Activated CD8-positive, alpha-beta memory T cell treated with anti-CD3 and anti-CD28 coated beads for 36 hours (primary cell): ENCODE data around the gene CPZ. TPM values are rescaled to one million over a fixed set of nuclear protein-coding genes. Genes with fewer than 3 reads are reported as not detected.
"Not testable (repeated sequence)": the region's sequence is repeated elsewhere in the genome, so short reads cannot be mapped to it uniquely, and the experiment has no call there.

Source experiments
- CTCF ChIA-PET: fragments of 350-600 bp; sonication (Branson Sonifier 250); formaldehyde crosslinking; loops from one replicate; lab custom pipeline; 2021; ENCODE audit warnings: antibody characterized with exemption; lab: Charles Lee
- POLR2A ChIA-PET: fragments of 350-600 bp; sonication (Branson Sonifier 250); formaldehyde crosslinking; loops from one replicate; lab custom pipeline; 2021; ENCODE audit warnings: antibody characterized with exemption; lab: Charles Lee
- total RNA-seq, 2 experiments: library from RNA; stranded (reverse); gene quantifications; one replicate each; pipeline ENCODE4 v1.2.3, GENCODE V29; 2021

The CPZ gene
- total RNA-seq, 2 experiments from 2014 or later = not detected

DNA sequence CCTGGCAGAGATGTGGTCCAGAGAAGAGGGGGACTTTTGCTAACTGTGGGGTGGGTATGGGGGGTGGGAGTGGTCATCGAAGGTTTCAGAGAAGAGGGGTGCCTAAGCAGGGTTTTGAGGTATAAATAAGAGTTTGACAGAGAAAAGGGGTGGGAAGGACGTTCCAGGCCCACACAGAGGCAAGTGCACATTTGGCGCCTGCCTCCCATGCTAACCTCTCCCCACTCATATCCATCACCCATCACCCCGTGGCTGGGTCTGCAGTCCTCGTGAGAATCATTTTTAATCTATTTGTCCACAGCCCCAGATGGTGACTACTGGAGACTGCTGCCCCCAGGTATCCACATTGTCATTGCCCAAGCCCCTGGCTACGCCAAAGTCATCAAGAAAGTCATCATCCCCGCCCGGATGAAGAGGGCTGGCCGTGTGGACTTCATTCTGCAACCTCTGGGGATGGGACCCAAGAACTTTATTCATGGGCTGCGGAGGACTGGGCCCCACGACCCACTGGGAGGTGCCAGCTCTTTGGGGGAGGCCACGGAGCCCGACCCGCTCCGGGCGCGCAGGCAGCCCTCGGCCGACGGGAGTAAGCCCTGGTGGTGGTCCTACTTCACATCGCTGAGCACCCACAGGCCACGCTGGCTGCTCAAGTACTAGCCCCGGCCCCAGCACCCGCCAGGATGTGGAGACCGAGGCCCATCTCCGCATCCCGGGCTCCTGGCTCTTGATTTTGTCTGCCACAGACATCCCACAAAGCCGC lies 26.6 kb downstream of the CPZ start:
- CTCF ChIA-PET = no interaction called here

DNA sequence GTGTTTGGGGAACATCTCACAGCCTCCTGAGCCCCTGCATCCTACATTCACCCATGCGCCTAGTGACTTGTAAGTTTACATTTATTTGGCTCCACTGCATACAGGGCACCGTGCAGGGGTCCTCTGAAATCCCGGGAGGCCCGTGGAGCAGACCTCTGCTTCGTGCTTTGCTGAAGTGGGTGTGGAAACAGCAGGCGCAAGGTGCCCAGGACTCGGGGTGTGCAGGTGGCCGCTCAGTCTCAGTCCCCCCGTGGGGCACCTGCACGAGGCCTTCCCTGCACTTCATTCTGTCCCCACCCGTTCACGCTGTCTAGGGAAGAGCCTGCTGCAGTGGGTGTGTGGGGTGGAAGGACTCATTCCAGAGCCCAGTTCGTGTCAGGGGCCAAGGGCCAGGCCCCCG lies 28.6 kb downstream of the CPZ start:
- POLR2A ChIA-PET, CTCF ChIA-PET: not testable (repeated sequence)

More for the DNA sequence above, 26.6 kb downstream of the CPZ start:
- POLR2A ChIA-PET = no interaction called here

DNA sequence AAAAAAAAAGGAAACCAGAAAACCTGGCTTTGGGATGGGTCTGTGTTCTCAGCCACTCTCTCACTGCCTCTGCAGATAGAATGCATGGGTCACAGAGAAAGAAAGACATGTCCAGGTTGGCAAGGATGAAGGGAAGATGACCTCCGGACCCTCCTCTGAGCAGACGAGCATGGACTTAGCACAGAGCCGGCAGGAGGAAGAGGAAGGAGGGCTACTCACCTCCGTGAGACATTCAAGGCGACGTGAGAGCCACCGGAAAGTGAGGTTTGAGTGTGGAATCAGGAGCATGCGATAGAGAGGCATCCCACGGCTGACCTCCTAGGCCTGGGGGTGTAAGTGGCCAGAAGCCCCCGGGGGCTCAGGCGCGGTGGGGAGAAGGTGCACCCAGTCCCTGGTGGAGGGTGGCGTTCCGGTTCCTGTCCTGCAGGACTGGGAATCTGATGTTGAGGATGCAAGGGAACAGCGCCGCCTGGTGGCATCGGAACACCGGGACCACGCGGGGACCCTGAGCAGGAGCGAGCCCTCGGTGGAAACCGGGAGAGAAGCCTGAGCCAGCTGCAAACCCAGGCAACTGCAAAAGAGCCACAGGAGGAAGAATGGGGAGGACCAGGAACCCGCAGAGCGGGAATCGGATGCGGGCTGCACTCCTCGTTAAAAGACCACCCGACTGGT lies 32.2 kb downstream of the CPZ start:
- POLR2A ChIA-PET, CTCF ChIA-PET: not testable (repeated sequence)

DNA sequence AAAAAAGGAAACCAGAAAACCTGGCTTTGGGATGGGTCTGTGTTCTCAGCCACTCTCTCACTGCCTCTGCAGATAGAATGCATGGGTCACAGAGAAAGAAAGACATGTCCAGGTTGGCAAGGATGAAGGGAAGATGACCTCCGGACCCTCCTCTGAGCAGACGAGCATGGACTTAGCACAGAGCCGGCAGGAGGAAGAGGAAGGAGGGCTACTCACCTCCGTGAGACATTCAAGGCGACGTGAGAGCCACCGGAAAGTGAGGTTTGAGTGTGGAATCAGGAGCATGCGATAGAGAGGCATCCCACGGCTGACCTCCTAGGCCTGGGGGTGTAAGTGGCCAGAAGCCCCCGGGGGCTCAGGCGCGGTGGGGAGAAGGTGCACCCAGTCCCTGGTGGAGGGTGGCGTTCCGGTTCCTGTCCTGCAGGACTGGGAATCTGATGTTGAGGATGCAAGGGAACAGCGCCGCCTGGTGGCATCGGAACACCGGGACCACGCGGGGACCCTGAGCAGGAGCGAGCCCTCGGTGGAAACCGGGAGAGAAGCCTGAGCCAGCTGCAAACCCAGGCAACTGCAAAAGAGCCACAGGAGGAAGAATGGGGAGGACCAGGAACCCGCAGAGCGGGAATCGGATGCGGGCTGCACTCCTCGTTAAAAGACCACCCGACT lies 37.8 kb downstream of the CPZ start:
- POLR2A ChIA-PET, CTCF ChIA-PET: not testable (repeated sequence)

DNA sequence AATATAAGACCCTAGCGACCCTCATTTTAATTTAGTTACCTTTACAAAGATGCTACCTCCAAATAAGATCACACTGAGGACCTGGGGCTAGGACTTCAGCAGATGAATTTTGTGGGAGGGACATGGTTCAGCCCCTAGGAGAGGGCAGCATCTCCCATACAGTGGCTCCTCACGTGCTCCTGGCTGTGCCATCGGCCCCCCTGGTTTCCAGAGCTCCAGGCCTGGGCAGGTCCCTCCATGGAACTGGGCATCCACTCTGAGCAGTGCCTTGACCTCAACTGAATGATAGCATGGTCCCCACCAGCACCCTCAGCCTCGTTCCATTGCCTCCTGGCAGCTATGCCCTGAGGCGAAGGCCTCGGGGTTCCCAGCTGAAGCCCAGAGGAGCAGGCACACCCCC lies 39.3 kb downstream of the CPZ start:
- POLR2A ChIA-PET = not testable (repeated sequence)

DNA sequence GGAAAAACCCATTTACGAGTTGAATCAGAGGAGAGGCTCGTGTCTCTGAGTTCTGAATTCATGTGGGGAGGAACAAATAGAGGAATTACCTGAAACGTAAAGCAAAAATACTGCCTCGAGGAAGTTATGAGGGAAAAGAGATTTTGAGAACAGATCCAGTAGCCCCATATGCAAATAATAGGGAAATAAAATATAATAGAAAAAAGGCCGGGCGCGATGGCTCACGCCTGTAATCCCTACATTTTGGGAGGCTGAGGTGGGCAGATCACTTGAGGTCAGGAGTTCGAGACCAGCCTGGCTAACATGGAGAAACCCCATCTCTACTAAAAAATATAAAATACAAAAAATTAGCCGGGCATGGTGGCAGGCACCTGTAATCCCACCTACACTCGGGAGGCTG lies 42.2 kb downstream of the CPZ start:
- CTCF ChIA-PET, POLR2A ChIA-PET: not testable (repeated sequence)

More for the DNA sequence above, 39.3 kb downstream of the CPZ start:
- CTCF ChIA-PET = not testable (repeated sequence)

DNA sequence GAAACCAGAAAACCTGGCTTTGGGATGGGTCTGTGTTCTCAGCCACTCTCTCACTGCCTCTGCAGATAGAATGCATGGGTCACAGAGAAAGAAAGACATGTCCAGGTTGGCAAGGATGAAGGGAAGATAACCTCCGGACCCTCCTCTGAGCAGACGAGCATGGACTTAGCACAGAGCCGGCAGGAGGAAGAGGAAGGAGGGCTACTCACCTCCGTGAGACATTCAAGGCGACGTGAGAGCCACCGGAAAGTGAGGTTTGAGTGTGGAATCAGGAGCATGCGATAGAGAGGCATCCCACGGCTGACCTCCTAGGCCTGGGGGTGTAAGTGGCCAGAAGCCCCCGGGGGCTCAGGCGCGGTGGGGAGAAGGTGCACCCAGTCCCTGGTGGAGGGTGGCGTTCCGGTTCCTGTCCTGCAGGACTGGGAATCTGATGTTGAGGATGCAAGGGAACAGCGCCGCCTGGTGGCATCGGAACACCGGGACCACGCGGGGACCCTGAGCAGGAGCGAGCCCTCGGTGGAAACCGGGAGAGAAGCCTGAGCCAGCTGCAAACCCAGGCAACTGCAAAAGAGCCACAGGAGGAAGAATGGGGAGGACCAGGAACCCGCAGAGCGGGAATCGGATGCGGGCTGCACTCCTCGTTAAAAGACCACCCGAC lies 43.5 kb downstream of the CPZ start:
- POLR2A ChIA-PET, CTCF ChIA-PET: not testable (repeated sequence)

DNA sequence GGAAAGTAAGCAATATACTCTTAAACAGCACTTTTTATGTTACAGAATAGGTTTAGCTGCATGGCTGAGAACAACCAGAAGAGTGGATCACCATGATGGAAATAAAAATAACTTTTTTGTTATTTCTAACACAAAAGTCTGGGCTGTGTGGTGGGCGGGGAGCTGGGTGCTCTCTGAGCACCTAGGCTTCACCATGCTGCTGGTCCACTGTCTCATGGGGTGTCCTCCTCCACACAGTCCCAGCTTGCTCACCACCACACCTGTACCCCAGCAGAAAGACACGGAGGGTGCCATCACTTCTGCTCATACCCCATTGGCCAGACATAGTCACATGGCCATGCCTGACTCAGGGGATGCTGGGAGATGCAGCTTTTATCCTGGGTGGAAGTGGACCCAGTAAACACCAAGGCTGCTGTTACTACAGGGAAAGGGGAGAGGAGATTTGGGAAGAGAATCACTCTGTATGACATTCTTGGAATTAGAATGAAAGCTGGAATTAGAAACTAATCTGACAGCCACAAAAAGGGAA lies 45.0 kb downstream of the CPZ start:
- ChIA-PET CTCF (no interaction called here), POLR2A (no interaction called here)

DNA sequence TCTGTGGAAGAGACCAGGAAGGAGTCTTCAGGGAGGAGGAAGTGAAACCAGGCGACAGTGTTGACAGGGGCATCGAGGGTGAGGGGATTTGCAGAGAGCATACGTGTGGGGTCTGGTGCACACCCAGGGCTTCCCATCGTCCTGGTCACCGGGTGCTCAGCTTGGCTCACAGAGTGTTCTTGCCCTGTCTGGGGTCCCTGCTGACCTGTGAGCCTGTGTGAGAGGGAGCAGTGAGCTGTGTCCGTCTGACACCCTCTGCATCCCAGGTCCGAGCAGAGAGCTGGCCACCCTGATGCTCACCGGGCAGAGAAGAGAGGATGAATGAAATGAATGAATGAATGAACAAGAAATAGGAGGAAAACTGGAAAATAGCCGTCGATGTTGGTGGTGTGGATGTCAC lies 46.5 kb downstream of the CPZ start:
- ChIA-PET CTCF (no interaction called here), POLR2A (no interaction called here)

DNA sequence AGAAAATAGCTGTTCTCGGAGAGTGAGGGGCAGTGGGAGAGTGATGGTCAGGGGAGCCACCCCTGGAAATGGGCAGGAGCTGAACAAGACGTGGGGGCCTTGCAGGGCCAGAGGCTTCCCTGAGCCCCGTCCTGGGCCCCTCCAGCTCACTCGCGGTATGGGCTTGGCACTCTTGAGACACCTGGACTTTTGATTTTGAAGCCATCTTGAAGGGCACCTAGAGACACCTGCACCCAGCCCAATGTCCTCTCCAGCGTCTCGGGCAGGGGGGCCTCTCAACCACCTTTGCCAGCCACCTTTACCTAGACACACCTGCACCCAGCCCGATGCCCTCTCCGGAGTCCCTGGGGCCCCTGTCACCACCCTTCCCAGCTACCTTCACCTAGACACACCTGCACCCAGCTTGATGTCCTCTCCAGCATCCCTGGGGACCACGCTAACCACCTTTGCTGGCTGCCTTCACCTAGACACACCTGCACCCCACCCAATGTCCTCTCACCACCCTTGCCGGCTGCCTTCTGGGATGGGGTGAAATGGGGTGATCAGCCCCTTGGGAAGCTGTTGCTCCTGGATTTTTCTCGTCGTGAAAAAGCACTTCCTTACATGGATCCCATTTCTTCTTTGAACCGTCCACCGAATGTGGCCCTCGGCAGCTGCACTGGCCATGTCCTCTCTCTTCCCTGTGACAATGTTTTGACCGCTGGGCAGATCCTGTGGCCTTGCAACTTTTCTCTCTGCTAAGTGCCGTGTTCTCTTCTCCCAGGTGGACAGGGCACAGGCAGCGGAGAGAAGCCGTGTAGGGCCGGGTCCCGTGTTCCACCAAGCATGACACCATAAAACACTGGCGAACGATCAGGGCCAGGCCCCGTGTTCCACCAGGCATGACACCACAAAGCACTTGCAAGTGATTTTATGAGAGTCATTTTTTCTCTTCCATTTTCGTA lies 47.5 kb downstream of the CPZ start:
- POLR2A ChIA-PET = no interaction called here
- CTCF ChIA-PET = no interaction called here

DNA sequence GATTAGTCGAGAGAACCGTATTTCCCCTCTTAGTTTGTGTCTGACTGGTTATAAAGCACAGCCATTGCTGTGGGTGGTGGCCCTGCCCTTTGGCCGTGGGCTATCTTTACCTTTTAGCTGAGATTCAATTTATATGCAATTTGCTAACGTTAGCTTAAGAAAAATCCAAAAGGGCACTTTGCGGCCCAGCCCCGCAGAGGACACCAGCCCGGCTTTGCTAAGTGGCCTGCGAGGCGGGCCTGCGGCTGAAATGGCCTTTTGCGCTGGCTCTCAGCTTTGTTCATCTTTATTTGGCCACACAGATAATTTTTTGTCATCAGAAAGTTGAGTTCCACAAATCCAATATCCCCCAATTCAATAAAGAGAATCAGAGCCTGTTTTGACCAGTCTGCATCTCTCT lies 48.3 kb downstream of the CPZ start:
- ChIA-PET CTCF (no interaction called here), POLR2A (no interaction called here)

DNA sequence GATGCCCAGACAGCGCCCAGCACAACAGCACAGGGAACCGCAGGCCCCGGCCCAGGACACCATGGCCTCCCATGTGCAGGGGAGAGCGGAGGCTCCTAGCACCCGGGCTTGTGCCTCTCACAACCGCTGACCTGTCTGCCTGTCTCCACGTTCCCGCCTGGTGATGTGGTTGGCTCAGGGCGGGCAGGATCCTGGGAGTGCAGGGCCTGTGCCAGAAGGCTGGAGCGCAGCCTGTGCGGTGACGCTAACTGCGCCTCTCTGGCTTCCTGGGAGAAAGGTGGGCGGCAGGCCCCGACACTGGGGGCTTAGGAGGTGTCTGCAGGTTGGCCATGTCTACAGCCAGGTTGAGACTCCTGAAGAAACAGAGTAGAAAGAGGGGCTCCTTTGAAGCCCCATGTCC lies 48.7 kb downstream of the CPZ start:
- ChIA-PET POLR2A (no interaction called here), CTCF (no interaction called here)

DNA sequence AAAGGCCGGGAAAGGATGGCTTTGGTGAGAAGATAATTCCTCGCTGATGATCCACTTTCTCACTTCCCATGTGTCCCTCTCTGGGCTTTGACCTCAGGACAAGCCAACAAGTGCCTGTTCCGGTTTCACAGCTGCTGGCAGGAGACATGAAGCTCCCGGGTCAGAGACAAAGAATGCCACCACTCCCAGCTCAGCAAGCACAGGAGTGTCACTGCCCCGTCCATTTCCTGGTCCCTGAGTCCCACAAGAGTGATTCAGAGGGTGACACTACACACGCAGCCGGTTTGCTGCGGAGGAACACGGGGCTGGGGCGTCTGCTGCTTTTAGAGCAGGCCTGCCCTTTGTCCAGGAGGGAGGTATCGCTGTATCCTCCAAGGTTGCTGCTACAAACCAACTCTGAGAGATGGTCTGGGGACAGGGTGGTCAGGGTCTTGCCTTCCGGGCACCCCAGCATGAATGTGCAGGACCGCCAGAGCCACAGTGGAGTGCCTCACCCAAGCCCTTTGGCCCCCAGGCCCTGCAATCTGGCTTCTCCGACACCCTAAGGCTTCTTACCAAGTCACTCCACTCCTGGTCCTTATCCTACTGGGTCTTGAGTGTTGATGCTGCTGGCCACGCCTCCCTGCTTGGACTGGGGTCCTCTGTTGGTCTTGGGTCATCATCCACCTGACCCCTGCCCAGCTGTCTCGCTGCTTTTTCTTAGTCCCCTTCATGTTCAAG lies 49.5 kb downstream of the CPZ start:
- ChIA-PET CTCF (no interaction called here), POLR2A (no interaction called here)

DNA sequence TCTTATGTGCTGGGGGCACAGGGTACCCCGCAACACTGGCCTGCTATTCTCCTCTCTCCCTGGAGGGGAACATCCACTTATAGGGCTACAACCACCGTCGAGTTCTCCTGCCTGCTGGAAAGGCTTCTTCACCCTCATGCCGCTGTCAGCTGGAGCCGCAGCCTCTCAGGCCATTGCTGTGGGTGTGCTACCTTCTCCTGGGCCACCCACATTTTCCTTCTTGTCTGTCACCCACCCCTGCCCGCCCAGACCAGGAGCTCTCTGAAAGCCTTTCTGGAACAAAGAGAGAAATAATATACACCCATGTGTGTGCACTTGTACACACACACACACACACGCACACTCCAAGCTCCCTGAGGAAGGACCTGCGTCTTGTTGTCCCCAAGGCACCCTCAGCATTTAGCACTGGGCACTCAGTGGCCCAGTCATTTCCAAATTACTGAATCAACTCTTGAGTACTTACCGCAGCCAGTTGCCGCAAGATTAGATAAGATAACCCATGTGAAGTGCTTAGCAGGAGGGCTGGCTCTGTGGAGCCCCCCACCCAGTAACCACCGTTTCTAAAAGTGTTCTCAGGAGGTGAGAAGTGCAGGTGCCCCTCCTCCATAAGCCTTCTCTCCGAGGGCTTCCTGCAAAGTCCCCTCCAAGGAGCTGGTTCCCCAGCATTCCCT lies 50.2 kb downstream of the CPZ start:
- POLR2A ChIA-PET = no interaction called here
- CTCF ChIA-PET = no interaction called here

DNA sequence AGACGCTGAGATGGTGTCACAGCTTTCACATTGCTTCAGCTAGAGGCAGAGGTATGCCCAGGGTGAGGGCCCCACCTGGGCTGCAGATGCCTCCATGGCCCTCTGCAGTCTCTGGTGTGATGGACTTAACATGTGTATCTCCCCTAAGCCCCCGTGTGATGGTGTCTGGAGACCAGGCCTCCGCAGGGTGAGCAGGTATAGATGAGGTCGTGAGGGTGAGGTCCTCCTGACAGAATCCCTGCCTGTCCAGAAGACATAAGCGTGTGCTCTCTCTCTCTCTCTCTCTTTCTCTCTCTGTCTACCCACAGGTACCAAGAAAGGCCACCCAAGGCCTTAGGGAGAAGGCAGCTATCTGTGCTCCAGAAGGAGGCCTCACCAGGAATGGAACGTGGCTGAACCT lies 50.9 kb downstream of the CPZ start:
- POLR2A ChIA-PET = no interaction called here

DNA sequence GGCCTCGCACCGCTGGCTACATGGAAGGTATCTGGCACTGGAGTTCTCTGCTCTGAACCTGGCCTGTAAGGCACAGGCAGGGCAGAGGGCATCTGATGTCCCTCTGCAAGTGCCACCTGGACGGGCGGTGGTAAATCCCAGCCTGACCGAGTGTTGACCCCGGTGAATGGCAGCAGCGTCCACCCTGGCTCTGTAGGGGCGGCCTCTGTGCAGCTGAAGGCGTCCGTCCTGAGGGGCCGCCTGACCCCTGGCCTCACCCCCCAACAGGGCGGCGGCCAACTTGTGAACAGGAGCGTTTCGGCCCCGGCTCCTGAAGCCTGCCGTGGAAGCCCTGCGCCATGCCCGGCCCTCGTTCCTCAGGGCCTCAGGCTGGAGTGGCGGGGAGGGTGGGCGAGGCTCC lies 51.4 kb downstream of the CPZ start:
- ChIA-PET CTCF (no interaction called here), POLR2A (no interaction called here)

More for the DNA sequence above, 50.9 kb downstream of the CPZ start:
- CTCF ChIA-PET = no interaction called here

DNA sequence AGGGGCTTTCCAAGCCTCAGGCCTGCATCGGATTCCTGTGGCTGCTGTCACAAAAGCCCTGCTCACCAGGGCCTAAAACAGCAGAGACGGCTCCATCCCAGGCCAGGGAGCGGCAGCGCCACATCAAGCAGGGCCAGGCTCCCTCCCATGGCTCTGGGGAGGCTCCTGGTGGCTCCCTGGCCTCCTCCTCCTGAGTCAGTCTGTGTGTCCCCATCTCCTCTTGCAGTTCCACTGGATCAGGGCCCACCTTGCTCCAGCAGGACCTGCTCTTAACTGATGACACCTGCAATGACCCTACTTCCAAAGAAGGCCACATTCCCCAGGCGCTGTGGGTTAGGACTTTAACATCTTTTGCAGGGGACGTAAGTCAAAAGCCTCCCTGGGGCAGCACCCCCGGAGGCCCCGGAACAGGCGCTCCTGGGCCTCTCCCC lies 51.9 kb downstream of the CPZ start:
- POLR2A ChIA-PET = no interaction called here
- CTCF ChIA-PET = no interaction called here
